Measurements from ENCODE around the gene DPF3.

The DPF3 gene

GRCh38 chr14:72901361-72901760 is 7.5 kb upstream of the DPF3 start:
- POLR2A ChIA-PET = no interaction called here
- CTCF ChIA-PET = interaction anchor here (6.0 kb wide), 1 partner anchor 387 kb away, joined by 84 read pairs; no protein-coding TSS in a partner anchor
- DNase-seq (ENCODE audit: extremely low spot score) = no peak

DNA sequence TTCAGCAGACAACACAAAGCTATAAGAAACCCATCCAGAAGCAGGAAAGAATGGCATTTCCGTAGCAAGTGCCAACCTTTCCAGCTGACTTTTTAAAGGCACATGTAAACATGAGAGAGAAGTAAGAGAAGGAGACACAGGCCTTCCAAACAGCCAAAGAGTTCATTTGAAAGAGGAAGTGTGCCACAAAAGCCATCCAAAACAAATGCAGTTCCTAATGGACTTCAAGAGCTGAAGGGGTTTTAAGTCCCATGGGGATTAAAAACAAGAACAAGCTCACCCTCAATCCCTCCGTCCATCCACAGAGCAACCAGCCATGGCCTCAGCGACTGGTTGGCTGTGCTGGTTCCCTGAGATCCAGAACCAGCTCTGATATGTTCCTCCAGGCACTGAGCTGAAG is 4.5 kb upstream of the DPF3 start:
- ChIA-PET CTCF (interaction anchor here (0.8 to 6.0 kb wide), 4 partner anchors 10 to 384 kb away, joined by 3 to 84 read pairs (median 6); no protein-coding TSS in a partner anchor), POLR2A (no interaction called here)
- no peak for DNase-seq (ENCODE audit: extremely low spot score)
- TF ChIP-seq CTCF (IDR thresholded peaks at IDR 0.05; ENCODE audit: control extremely low read depth, extremely low read depth, low read depth, missing control alignments) = no peak

More at GRCh38 chr14:72901361-72901760, 7.5 kb upstream of the DPF3 start:
- no peak for TF ChIP-seq CTCF (IDR thresholded peaks at IDR 0.05; ENCODE audit: control extremely low read depth, extremely low read depth, low read depth, missing control alignments)

GRCh38 chr14:72894623-72895378 is 900 bp upstream of the DPF3 start:
- no peak for DNase-seq (ENCODE audit: extremely low spot score)
- ChIA-PET CTCF (interaction anchor here (1.3 to 5.5 kb wide), 7 partner anchors 10 to 418 kb away, joined by 4 to 53 read pairs (median 8); no protein-coding TSS in a partner anchor), POLR2A (interaction anchor here (0.9 to 1.0 kb wide), 2 partner anchors 164 to 418 kb away, joined by 3 to 4 read pairs; no protein-coding TSS in a partner anchor)
- TF ChIP-seq CTCF (IDR thresholded peaks at IDR 0.05; ENCODE audit: control extremely low read depth, extremely low read depth, low read depth, missing control alignments) = no peak

GRCh38 chr14:72894323-72894622 is 372 bp upstream of the DPF3 start:
- POLR2A ChIA-PET = interaction anchor here (0.9 to 1.0 kb wide), 2 partner anchors 165 to 417 kb away, joined by 3 to 4 read pairs; no protein-coding TSS in a partner anchor
- no peak for DNase-seq (ENCODE audit: extremely low spot score)
- CTCF ChIA-PET = interaction anchor here (0.9 to 5.5 kb wide), 8 partner anchors 10 to 417 kb away, joined by 3 to 53 read pairs (median 6); no protein-coding TSS in a partner anchor
- no peak for TF ChIP-seq CTCF (IDR thresholded peaks at IDR 0.05; ENCODE audit: control extremely low read depth, extremely low read depth, low read depth, missing control alignments)

DNA sequence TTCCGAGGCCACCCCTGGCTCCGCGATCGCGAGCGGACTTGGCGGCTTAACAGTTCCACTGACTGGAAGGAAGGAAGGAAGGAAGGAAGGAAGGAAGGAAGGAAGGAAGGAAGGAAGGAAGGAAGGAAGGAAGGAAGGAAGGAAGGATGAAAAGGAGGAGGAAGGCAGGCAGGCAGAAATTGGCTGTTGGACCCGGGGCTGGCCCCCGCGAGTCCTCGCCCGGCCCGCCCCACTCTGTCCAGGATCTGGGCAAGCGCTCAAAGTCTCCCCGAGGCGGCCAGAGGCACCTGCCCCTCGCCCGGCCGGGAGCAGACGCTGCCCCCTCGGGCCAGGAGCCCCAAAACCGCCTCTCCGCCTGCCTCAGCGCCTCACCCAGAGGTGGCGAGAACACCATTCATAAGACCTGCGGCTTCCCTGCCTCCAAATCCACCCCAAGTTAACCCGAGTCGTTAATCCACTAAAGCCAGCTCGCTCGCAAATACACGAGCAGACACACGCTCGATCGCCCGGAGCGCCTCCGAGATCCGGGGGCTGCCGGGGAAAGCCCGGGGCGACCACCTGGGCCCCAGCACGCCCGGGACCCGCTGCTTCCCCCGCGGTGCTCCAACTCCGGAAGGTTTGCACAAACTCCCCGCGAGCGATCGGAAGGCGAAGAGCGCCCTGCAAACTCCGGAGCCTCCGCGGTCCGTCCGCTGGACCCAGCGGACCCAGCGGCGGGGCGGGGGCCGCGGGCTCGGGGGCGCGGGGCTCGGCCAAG is 844 bp downstream of the DPF3 start:
- CTCF ChIA-PET = interaction anchor here (1.1 to 5.5 kb wide), 6 partner anchors 9 to 416 kb away, joined by 4 to 53 read pairs (median 7); no protein-coding TSS in a partner anchor
- POLR2A ChIA-PET = no interaction called here
- peak; percentile 45 for DNase-seq (ENCODE audit: extremely low spot score)
- no peak for TF ChIP-seq CTCF (IDR thresholded peaks at IDR 0.05; ENCODE audit: control extremely low read depth, extremely low read depth, low read depth, missing control alignments)

DNA sequence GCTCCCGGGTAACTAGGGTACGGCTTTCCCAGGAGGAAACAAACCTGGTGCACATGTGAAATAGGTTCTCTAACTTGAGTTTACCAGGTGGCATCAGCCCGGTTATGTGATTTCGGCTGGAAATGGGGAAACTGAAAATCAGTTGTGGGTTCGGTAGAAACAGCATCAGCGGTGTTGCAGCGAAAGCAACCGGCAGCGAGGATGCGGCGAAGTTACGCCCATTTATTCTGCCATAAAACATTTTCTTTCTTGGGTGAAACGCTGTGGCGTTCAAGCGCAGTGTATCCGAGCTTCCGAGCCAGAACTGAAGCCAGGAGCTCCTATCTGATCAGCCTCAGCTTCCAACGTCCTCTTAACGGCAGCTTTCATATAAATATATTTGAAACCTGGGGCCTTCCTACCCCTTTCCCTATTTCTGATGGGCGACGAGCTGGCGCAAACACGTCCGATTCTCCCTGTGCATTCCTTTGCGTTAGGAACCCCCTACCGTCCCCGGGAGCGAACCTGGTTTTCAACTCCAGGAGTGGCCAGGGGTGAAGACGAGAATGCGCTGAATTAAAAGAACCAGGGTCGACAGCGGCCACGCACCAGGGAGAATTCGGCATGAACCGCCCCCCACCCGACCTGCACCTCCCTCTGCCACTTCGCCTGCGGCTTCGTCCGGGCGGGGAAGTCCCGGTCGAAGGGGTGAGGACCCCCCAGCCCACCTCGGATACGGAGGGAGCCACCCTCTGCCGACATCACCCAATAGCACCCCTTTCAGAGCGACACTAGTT is 1.6 kb downstream of the DPF3 start:
- POLR2A ChIA-PET = no interaction called here
- CTCF ChIA-PET = interaction anchor here (1.1 to 5.5 kb wide), 3 partner anchors 12 to 378 kb away, joined by 4 to 53 read pairs (median 6); no protein-coding TSS in a partner anchor
- no peak for TF ChIP-seq CTCF (IDR thresholded peaks at IDR 0.05; ENCODE audit: control extremely low read depth, extremely low read depth, low read depth, missing control alignments)
- no peak for DNase-seq (ENCODE audit: extremely low spot score)

All from GM10248 (cell line).